ENCODE measurements around the gene SETD1A. TPM values are rescaled to one million over a fixed set of nuclear protein-coding genes. Genes with fewer than 3 reads are reported as not detected.

The SETD1A gene
- total and polyA plus RNA-seq, 9 of the 15 experiments (the other 6 are each of a cell fraction or from before 2014, with no cell fraction given), result 0.08 to 36.0 (median 4.2) TPM

GRCh38 chr16:31007684-31008083 is 50.1 kb downstream of the SETD1A start (continued):
- TF ChIP-seq ZNF407 (IDR thresholded peaks at IDR 0.05; ENCODE audit: low read depth) (no peak), MTA3 (IDR thresholded peaks at IDR 0.05; ENCODE audit: borderline replicate concordance) (no peak), U2AF1 (optimal IDR thresholded peaks at IDR 0.05; ENCODE audit: low read depth, low read length) (no peak), RBM25 (IDR thresholded peaks at IDR 0.05; ENCODE audit: low read depth, low read length, severe bottlenecking) (peak; percentile 80)
- TF ChIP-seq, protein P1, sequence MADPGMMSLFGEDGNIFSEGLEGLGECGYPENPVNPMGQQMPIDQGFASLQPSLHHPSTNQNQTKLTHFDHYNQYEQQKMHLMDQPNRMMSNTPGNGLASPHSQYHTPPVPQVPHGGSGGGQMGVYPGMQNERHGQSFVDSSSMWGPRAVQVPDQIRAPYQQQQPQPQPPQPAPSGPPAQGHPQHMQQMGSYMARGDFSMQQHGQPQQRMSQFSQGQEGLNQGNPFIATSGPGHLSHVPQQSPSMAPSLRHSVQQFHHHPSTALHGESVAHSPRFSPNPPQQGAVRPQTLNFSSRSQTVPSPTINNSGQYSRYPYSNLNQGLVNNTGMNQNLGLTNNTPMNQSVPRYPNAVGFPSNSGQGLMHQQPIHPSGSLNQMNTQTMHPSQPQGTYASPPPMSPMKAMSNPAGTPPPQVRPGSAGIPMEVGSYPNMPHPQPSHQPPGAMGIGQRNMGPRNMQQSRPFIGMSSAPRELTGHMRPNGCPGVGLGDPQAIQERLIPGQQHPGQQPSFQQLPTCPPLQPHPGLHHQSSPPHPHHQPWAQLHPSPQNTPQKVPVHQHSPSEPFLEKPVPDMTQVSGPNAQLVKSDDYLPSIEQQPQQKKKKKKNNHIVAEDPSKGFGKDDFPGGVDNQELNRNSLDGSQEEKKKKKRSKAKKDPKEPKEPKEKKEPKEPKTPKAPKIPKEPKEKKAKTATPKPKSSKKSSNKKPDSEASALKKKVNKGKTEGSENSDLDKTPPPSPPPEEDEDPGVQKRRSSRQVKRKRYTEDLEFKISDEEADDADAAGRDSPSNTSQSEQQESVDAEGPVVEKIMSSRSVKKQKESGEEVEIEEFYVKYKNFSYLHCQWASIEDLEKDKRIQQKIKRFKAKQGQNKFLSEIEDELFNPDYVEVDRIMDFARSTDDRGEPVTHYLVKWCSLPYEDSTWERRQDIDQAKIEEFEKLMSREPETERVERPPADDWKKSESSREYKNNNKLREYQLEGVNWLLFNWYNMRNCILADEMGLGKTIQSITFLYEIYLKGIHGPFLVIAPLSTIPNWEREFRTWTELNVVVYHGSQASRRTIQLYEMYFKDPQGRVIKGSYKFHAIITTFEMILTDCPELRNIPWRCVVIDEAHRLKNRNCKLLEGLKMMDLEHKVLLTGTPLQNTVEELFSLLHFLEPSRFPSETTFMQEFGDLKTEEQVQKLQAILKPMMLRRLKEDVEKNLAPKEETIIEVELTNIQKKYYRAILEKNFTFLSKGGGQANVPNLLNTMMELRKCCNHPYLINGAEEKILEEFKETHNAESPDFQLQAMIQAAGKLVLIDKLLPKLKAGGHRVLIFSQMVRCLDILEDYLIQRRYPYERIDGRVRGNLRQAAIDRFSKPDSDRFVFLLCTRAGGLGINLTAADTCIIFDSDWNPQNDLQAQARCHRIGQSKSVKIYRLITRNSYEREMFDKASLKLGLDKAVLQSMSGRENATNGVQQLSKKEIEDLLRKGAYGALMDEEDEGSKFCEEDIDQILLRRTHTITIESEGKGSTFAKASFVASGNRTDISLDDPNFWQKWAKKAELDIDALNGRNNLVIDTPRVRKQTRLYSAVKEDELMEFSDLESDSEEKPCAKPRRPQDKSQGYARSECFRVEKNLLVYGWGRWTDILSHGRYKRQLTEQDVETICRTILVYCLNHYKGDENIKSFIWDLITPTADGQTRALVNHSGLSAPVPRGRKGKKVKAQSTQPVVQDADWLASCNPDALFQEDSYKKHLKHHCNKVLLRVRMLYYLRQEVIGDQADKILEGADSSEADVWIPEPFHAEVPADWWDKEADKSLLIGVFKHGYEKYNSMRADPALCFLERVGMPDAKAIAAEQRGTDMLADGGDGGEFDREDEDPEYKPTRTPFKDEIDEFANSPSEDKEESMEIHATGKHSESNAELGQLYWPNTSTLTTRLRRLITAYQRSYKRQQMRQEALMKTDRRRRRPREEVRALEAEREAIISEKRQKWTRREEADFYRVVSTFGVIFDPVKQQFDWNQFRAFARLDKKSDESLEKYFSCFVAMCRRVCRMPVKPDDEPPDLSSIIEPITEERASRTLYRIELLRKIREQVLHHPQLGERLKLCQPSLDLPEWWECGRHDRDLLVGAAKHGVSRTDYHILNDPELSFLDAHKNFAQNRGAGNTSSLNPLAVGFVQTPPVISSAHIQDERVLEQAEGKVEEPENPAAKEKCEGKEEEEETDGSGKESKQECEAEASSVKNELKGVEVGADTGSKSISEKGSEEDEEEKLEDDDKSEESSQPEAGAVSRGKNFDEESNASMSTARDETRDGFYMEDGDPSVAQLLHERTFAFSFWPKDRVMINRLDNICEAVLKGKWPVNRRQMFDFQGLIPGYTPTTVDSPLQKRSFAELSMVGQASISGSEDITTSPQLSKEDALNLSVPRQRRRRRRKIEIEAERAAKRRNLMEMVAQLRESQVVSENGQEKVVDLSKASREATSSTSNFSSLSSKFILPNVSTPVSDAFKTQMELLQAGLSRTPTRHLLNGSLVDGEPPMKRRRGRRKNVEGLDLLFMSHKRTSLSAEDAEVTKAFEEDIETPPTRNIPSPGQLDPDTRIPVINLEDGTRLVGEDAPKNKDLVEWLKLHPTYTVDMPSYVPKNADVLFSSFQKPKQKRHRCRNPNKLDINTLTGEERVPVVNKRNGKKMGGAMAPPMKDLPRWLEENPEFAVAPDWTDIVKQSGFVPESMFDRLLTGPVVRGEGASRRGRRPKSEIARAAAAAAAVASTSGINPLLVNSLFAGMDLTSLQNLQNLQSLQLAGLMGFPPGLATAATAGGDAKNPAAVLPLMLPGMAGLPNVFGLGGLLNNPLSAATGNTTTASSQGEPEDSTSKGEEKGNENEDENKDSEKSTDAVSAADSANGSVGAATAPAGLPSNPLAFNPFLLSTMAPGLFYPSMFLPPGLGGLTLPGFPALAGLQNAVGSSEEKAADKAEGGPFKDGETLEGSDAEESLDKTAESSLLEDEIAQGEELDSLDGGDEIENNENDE (IDR thresholded peaks at IDR 0.05; ENCODE audit: low read depth, low read length), result no peak
